PC-9 (cell line): ENCODE results near the gene PRSS56. TPM values are rescaled to one million over a fixed set of nuclear protein-coding genes. Genes with fewer than 3 reads are reported as not detected.

Experiments used
- BruUV-seq: library from RNA; stranded (reverse); fragments of 400-500 nt; replicated peaks from 2 replicates; lab custom pipeline; 2021; lab: Mats Ljungman, UMichigan
- CTCF ChIA-PET: fragments of 300-600 bp; sonication (Branson Sonifier 250); formaldehyde crosslinking; loops from one replicate; lab custom pipeline; 2022; ENCODE audit warnings: antibody characterized with exemption; lab: Charles Lee
- POLR2A ChIA-PET: fragments of 300-600 bp; sonication (Branson Sonifier 250); formaldehyde crosslinking; loops from one replicate; lab custom pipeline; 2022; ENCODE audit warnings: antibody characterized with exemption; ENCODE audit not compliant: unreplicated experiment; lab: Charles Lee
- DNase-seq, 2 experiments: peaks; one replicate each; pipeline versions ENCODE4 v3.0.0 to v3.0.0-alpha.2; 2015 to 2022; ENCODE audit warnings: mixed read lengths in 1 of 2
- H2AFZ ChIP-seq: fragments of 200-600 bp; sonication (generic); 2 replicates; pipeline ENCODE4 v1.8.1; 2017; ENCODE audit warnings: antibody characterized with exemption
- H3F3A ChIP-seq: fragments of 200-600 bp; sonication (generic); 2 replicates; pipeline ENCODE4 v1.8.1; 2017; ENCODE audit warnings: antibody characterized with exemption, mild to moderate bottlenecking, low read depth; ENCODE audit not compliant: insufficient read depth
- H3K27ac ChIP-seq: fragments of 200-600 bp; sonication (generic); 2 replicates; pipeline ENCODE4 v1.6.1; 2016; ENCODE audit warnings: mixed run types
- H3K27me3 ChIP-seq: fragments of 200-600 bp; sonication (generic); 2 replicates; pipeline ENCODE4 v1.6.1; 2016; ENCODE audit warnings: low read depth, mixed run types; ENCODE audit not compliant: insufficient read depth
- H3K36me3 ChIP-seq: fragments of 200-600 bp; sonication (generic); 2 replicates; pipeline ENCODE4 v1.6.1; 2016; ENCODE audit warnings: low read depth, mixed run types
- H3K4me1 ChIP-seq: fragments of 200-600 bp; sonication (generic); replicated peaks from 2 replicates; pipeline ENCODE4 v1.6.1; 2016; ENCODE audit warnings: mixed run types; ENCODE audit not compliant: insufficient read depth
- H3K4me2 ChIP-seq: fragments of 200-600 bp; sonication (generic); 2 replicates; pipeline ENCODE4 v1.6.1; 2017; ENCODE audit warnings: mixed run types
- H3K4me3 ChIP-seq: fragments of 200-600 bp; sonication (generic); 2 replicates; pipeline ENCODE4 v1.6.1; 2016; ENCODE audit warnings: mixed run types
- H3K79me2 ChIP-seq: fragments of 200-600 bp; sonication (generic); 2 replicates; pipeline ENCODE4 v1.6.1; 2017; ENCODE audit warnings: low read depth, mixed run types
- H3K9me2 ChIP-seq: fragments of 200-600 bp; sonication (generic); 2 replicates; pipeline ENCODE4 v1.8.1; 2017; ENCODE audit warnings: mild to moderate bottlenecking; ENCODE audit not compliant: insufficient read depth
- H3K9me3 ChIP-seq: fragments of 200-600 bp; sonication (generic); 2 replicates; pipeline ENCODE4 v1.8.1; 2016; ENCODE audit warnings: low read depth; ENCODE audit not compliant: insufficient read depth
- H4K20me1 ChIP-seq: fragments of 200-600 bp; sonication (generic); 2 replicates; pipeline ENCODE4 v1.8.1; 2017; ENCODE audit not compliant: insufficient read depth
- EZH2 ChIP-seq: fragments of 200-600 bp; sonication (generic); IDR thresholded peaks from 2 replicates; pipeline ENCODE4 v1.8.0; 2017; ENCODE audit warnings: antibody characterized with exemption, low read depth
- intact Hi-C: fragments of 100-400 bp; cut with micrococcal nuclease; formaldehyde crosslinking; loops from one replicate; pipeline ENCODE4 v1.10.0; 2022; ENCODE audit not compliant: unreplicated experiment
- total RNA-seq: library from RNA; stranded (reverse); gene quantifications from 2 replicates; pipeline ENCODE4 v1.2.3, GENCODE V29; 2021
- TF ChIP-seq, protein P1 (sequence below): fragments of 200-600 bp; sonication (generic); conservative IDR thresholded peaks from 2 replicates; pipeline ENCODE4 v1.6.1; 2017; ENCODE audit warnings: mixed run types, antibody characterized with exemption, mild to moderate bottlenecking, moderate library complexity

Gene PRSS56
- total RNA-seq, 1 experiment from 2014 or later, result not detected

DNA sequence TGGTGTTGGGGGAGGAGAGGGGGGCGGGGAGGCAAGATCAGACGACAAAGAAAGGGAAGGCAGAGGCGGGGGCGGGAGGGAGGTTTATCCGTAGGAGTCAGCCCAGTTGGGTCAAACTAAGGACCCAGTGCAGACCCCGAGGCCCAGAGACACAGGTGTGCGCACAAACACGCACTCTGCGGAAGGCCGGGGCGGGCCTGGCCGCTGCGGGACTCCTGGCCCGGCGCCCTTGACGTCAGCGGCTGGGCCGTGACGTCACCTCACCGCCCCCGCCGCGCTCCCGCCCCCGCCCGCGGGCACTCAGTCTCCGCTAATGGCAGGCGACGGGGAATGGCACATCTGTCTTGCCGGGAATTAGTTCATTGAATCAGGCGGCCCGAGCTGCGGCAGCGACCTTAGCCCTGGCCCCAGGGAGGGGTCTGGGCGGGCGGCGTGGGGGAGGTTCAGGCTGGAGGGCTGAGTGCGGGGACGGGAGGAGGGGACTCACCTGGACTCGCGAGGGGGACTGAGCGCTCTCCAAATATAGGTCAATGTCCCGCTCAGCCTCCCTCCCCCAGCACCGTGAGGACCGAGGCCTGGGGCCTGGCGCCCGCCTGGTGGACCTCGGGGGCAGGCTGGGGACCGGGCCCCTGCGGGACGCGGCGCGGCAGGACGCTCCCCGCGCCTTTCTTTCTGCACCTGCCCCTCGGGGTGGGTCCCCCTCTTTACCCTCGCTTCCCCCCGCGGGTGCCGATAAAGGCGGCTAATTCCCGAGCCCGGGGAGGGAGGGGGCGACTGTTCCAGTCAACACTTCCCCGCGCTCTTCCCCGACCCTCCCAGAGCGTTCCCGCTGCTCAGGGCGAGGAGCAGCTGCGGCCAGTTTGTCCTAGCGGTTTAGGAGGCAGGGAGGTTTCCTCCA lies 17.0 kb upstream of the PRSS56 start:
- peaks cover 59% of the 10 kb centered on the region for H3K27me3 ChIP-seq
- H3K9me2 ChIP-seq, result no peaks in the 10 kb centered on the region
- H2AFZ ChIP-seq, result no peak overlapping the region
- CTCF ChIA-PET, result no interaction called here
- H4K20me1 ChIP-seq, result no peaks in the 10 kb centered on the region
- H3K4me1 ChIP-seq, result no peaks in the 10 kb centered on the region
- intact Hi-C loops, result no loop called here
- no peaks in the 10 kb centered on the region for H3K36me3 ChIP-seq
- peak in 1 of 2 experiments; percentile 39 for DNase-seq
- BruUV-seq, result no TSS peak
- TF ChIP-seq, protein P1, sequence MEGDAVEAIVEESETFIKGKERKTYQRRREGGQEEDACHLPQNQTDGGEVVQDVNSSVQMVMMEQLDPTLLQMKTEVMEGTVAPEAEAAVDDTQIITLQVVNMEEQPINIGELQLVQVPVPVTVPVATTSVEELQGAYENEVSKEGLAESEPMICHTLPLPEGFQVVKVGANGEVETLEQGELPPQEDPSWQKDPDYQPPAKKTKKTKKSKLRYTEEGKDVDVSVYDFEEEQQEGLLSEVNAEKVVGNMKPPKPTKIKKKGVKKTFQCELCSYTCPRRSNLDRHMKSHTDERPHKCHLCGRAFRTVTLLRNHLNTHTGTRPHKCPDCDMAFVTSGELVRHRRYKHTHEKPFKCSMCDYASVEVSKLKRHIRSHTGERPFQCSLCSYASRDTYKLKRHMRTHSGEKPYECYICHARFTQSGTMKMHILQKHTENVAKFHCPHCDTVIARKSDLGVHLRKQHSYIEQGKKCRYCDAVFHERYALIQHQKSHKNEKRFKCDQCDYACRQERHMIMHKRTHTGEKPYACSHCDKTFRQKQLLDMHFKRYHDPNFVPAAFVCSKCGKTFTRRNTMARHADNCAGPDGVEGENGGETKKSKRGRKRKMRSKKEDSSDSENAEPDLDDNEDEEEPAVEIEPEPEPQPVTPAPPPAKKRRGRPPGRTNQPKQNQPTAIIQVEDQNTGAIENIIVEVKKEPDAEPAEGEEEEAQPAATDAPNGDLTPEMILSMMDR, result no peak
- no peak for TF ChIP-seq EZH2
- POLR2A ChIA-PET, result no interaction called here
- no peak overlapping the region for H3K4me3 ChIP-seq
- no peak overlapping the region for H3K4me2 ChIP-seq
- H3K9me3 ChIP-seq, result no peaks in the 10 kb centered on the region
- no peaks in the 10 kb centered on the region for H3F3A ChIP-seq
- H3K27ac ChIP-seq, result no peak overlapping the region
- no peaks in the 10 kb centered on the region for H3K79me2 ChIP-seq

DNA sequence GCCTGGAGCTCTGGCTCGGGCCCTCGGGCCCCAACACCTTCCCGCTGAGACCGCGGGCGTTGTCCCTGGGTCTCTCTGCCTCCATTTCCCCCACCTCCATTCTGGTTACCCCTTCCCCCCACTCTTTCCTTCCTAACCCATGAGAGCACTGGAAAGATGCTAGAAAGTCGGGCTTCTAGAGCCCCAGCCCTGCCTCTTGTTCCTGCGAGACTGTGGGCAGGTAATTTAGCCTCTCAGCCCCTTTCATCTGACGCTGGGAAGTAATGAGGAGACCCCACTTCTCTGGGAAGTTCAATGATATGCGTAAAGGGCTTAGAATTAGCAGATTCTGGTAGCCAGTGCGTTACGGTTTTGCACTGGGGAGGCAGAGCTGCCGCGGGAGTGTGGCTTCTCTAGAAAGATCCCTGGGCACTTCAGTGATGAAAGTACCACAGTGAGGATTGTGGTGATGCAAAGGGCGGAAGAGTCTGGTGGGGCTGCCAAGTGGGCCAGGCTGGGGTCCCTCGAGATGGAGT lies 16.3 kb upstream of the PRSS56 start:
- POLR2A ChIA-PET, result no interaction called here
- CTCF ChIA-PET, result no interaction called here
- H3K36me3 ChIP-seq, result no peaks in the 10 kb centered on the region
- intact Hi-C loops, result no loop called here
- H3K27ac ChIP-seq, result no peak overlapping the region
- H3F3A ChIP-seq, result no peaks in the 10 kb centered on the region
- H3K9me2 ChIP-seq, result no peaks in the 10 kb centered on the region
- H4K20me1 ChIP-seq, result no peaks in the 10 kb centered on the region
- H2AFZ ChIP-seq, result no peak overlapping the region
- H3K27me3 ChIP-seq, result peaks cover 56% of the 10 kb centered on the region
- no peaks in the 10 kb centered on the region for H3K9me3 ChIP-seq
- no peak overlapping the region for H3K4me3 ChIP-seq
- no TSS peak for BruUV-seq
- no peaks in the 10 kb centered on the region for H3K79me2 ChIP-seq
- no peak overlapping the region for H3K4me2 ChIP-seq
- DNase-seq, result no peak
- TF ChIP-seq, protein P1, result no peak
- no peaks in the 10 kb centered on the region for H3K4me1 ChIP-seq

DNA sequence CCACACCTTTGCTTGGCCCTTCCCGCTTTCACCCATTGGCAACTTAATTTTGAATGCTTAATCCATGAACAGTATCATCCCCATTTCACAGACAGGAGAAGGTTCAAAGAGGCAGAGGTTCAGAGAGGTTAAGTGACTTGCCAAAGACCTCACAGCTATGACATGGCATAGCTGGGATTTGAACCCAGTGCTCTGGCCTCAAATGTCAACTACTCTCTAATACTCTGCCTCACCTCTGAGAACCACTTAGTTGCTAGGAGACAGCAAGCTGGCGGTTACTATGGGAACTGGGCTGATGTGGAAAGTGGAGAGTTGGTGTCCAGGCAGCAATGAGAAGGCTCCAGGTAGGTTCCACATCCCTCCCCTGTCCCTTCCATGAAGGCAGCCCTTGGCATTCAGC lies 15.8 kb upstream of the PRSS56 start:
- ChIA-PET POLR2A (no interaction called here), CTCF (no interaction called here)
- H3K4me1 ChIP-seq, result no peaks in the 10 kb centered on the region
- H3F3A ChIP-seq, result no peaks in the 10 kb centered on the region
- BruUV-seq, result no TSS peak
- intact Hi-C loops, result no loop called here
- no peaks in the 10 kb centered on the region for H3K36me3 ChIP-seq
- no peaks in the 10 kb centered on the region for H3K79me2 ChIP-seq
- DNase-seq, result no peak
- H3K27ac ChIP-seq, result no peak overlapping the region
- no peaks in the 10 kb centered on the region for H4K20me1 ChIP-seq
- no peaks in the 10 kb centered on the region for H3K9me2 ChIP-seq
- no peaks in the 10 kb centered on the region for H3K9me3 ChIP-seq
- no peak overlapping the region for H2AFZ ChIP-seq
- no peak overlapping the region for H3K4me3 ChIP-seq
- TF ChIP-seq EZH2, result no peak
- TF ChIP-seq, protein P1, result no peak
- no peak overlapping the region for H3K4me2 ChIP-seq
- peaks cover 56% of the 10 kb centered on the region for H3K27me3 ChIP-seq
